K562 (cell line): ENCODE data around the gene ACOX2. TPM values are rescaled to one million over a fixed set of nuclear protein-coding genes. Genes with fewer than 3 reads are reported as not detected.
A peak's percentile ranks its signal among the peaks of the same experiment; 100 is the strongest.

ENCODE experiments used
- ATAC-seq: fragments of 200-7000 bp; cut with Tn5 transposase; 3 replicates; pipeline ENCODE4 v1.9.1; 2020; ENCODE audit warnings: moderate library complexity
- BruUV-seq: library from RNA; stranded (reverse); fragments of 400-500 nt; replicated peaks from 2 replicates; lab custom pipeline; 2021; lab: Mats Ljungman, UMichigan
- CTCF ChIA-PET: fragments of 300-600 bp; formaldehyde crosslinking; extraction: SDS; loops from one replicate; lab custom pipeline; 2021; ENCODE audit warnings: low intra/inter-chr PET ratio; lab: Yijun Ruan, JAX
- POLR2A ChIA-PET: fragments of 300-600, 350-650 bp; sonication (Branson Sonifier 250); formaldehyde crosslinking; extraction: SDS; loops from one replicate; lab custom pipeline; 2021; ENCODE audit warnings: antibody characterized with exemption, inconsistent platforms; lab: Yijun Ruan, JAX
- DNase-seq, 4 experiments: peaks; one replicate each; pipeline versions ENCODE4 v3.0.0 to v3.0.0-alpha.2; 2011 to 2018; ENCODE audit warnings: low spot score in 3 of 4, mixed read lengths in 3 of 4; ENCODE audit errors: extremely low read depth in 1 of 4
- FAIRE-seq: peaks from 2 replicates; lab custom pipeline; 2011; peaks lifted over from hg19 to GRCh38; lab: Jason Lieb, UNC
- H2AFZ ChIP-seq: 2 replicates; pipeline ENCODE4 v1.6.0; 2011; ENCODE audit warnings: low read depth, low read length, control low read depth, inconsistent platforms
- H3K27ac ChIP-seq: fragments of 200-600 bp; 3 replicates; pipeline ENCODE4 v1.8.0; 2011; ENCODE audit warnings: low read depth, mild to moderate bottlenecking, control low read depth, inconsistent platforms, low read length, moderate library complexity, mixed read lengths; ENCODE audit errors: extremely low read depth
- H3K27me3 ChIP-seq, 2 experiments: fragments of 300-600 bp in 1 of 2; 2 replicates in 1 of 2; 3 replicates in 1 of 2; pipeline versions ENCODE4 v1.6.0 to v1.8.0; 2011; ENCODE audit warnings: inconsistent platforms in 2 of 2, low read length in 2 of 2, mild to moderate bottlenecking in 1 of 2, mixed read lengths in 1 of 2, moderate library complexity in 1 of 2; ENCODE audit not compliant: control insufficient read depth in 2 of 2, insufficient read depth in 2 of 2
- H3K36me3 ChIP-seq: fragments of 300-600 bp; 3 replicates; pipeline ENCODE4 v1.8.0; 2011; ENCODE audit warnings: mild to moderate bottlenecking, low read length, inconsistent platforms; ENCODE audit not compliant: control insufficient read depth, insufficient read depth
- H3K4me1 ChIP-seq, 2 experiments: fragments of 200-600 bp in 1 of 2; replicated peaks in 1 of 2; 2 replicates in 1 of 2; 3 replicates in 1 of 2; pipeline versions ENCODE4 v1.5.1 to v1.8.0; 2011; ENCODE audit warnings: inconsistent platforms in 2 of 2, low read length in 2 of 2, mild to moderate bottlenecking in 1 of 2, mixed read lengths in 1 of 2, moderate library complexity in 1 of 2; ENCODE audit not compliant: control insufficient read depth in 2 of 2, insufficient read depth in 2 of 2
- H3K4me2 ChIP-seq: 2 replicates; pipeline ENCODE4 v1.6.1; 2011; ENCODE audit warnings: low read length, control low read depth, inconsistent platforms, mixed read lengths; ENCODE audit not compliant: insufficient read depth
- H3K4me3 ChIP-seq: fragments of 200-600 bp; sonication (generic), shearing (Covaris generic); 2 replicates; pipeline ENCODE4 v1.5.1; 2016; ENCODE audit warnings: control low read depth, inconsistent platforms
- H3K79me2 ChIP-seq: fragments of 200-600 bp; 3 replicates; pipeline ENCODE4 v1.8.0; 2011; ENCODE audit warnings: low read length, inconsistent platforms; ENCODE audit not compliant: control insufficient read depth, insufficient read depth
- H3K9ac ChIP-seq, 2 experiments: 2 replicates each; pipeline versions ENCODE4 v1.6.0 to v1.6.1; 2011; ENCODE audit warnings: low read depth in 2 of 2, low read length in 2 of 2, control low read depth in 1 of 2, inconsistent platforms in 1 of 2, mild to moderate bottlenecking in 1 of 2, mixed read lengths in 1 of 2; ENCODE audit not compliant: insufficient read depth in 1 of 2
- H3K9me1 ChIP-seq: one replicate; pipeline ENCODE4 v1.6.0; 2011; ENCODE audit warnings: inconsistent platforms, mild to moderate bottlenecking, low read length, moderate library complexity; ENCODE audit not compliant: control insufficient read depth, insufficient read depth
- H3K9me3 ChIP-seq: replicated peaks from 2 replicates; pipeline ENCODE4 v1.5.1; 2011; ENCODE audit warnings: low read depth, low read length, inconsistent platforms; ENCODE audit not compliant: control insufficient read depth, insufficient read depth
- H4K20me1 ChIP-seq: replicated peaks from 2 replicates; pipeline ENCODE4 v1.6.1; 2011; ENCODE audit warnings: low read length, inconsistent platforms, mixed read lengths; ENCODE audit not compliant: control insufficient read depth, insufficient read depth
- NFE2L1 ChIP-seq: fragments of 450-650 bp; IDR thresholded peaks from 2 replicates; pipeline ENCODE4 v1.6.1; 2016; ENCODE audit warnings: missing genetic modification characterization, low read depth, mild to moderate bottlenecking, missing compliant biosample characterization, moderate library complexity, borderline replicate concordance
- SREBF1 ChIP-seq: fragments of 150-350 bp; IDR thresholded peaks from 2 replicates; pipeline ENCODE4 v1.6.1; 2014; ENCODE audit warnings: antibody characterized with exemption, low read depth, low read length, borderline replicate concordance
- ZNF766 ChIP-seq: fragments of 200-800 bp; sonication (Bioruptor generic); conservative IDR thresholded peaks from 2 replicates; pipeline ENCODE4 v1.6.1; 2016; ENCODE audit warnings: missing genetic modification characterization, missing compliant biosample characterization
- WGBS: fragments of 100-300 bp; shearing (Covaris generic); methylation state at CpG from one replicate; pipeline ENCODE4 v1.1.6; 2016; ENCODE audit warnings: low coverage, mixed read lengths; ENCODE audit not compliant: insufficient coverage; ENCODE audit errors: missing lambda C conversion rate; 5-methylcytosine and 5-hydroxymethylcytosine counted together
- in situ Hi-C: fragments of 300-500 bp; cut with MboI; formaldehyde crosslinking; loops from 4 replicates; pipeline ENCODE4 v1.15.0; 2018; ENCODE audit warnings: inconsistent platforms, mixed read lengths
- intact Hi-C: fragments of 100-400 bp; cut with micrococcal nuclease; formaldehyde crosslinking; loops from 2 replicates; pipeline ENCODE4 v1.14.2; 2022
- polyA plus RNA-seq, 8 experiments: library from polyadenylated mRNA; depleted of rRNA in 4 of 8; stranded (reverse) in 5 of 8; unstranded in 3 of 8; fragments of >200 nt; fragmentation: Nextera tagmentation in 2 of 8; fragmentation: Illumina TruSeq in 1 of 8; extraction: Ambion mirVana in 2 of 8; extraction: Trizol in 1 of 8; gene quantifications; 2 replicates each; pipeline versions ENCODE4 v1.2.1 to v1.2.3, GENCODE V29; 2011 to 2014; ENCODE audit warnings: inconsistent platforms in 1 of 8, missing spikeins in 1 of 8
- total RNA-seq, 7 experiments: library from RNA; depleted of rRNA in 6 of 7; stranded (reverse); fragments of >200 nt in 6 of 7; fragmentation: Illumina TruSeq in 2 of 7; extraction: Trizol in 2 of 7; gene quantifications; 2 replicates each; pipeline versions ENCODE4 v1.2.1 to v1.2.3, GENCODE V29; 2011 to 2021; ENCODE audit warnings: low replicate concordance in 1 of 7
- TF ChIP-seq, protein P1 (sequence below): fragments of 250-450 bp; sonication (Bioruptor Pico); IDR thresholded peaks from 2 replicates; pipeline ENCODE4 v1.9.0; 2021; ENCODE audit warnings: mild to moderate bottlenecking
- TF ChIP-seq, protein P2 (sequence below): fragments of 250-450 bp; sonication (Bioruptor Pico); IDR thresholded peaks from 2 replicates; pipeline ENCODE4 v1.4.0; 2020; ENCODE audit warnings: mild to moderate bottlenecking, moderate library complexity, borderline replicate concordance

Gene ACOX2
- total and polyA plus RNA-seq, 9 of the 15 experiments (the other 6 are each of a cell fraction or from before 2014, with no cell fraction given) = 0.15 TPM; not detected in 8

DNA sequence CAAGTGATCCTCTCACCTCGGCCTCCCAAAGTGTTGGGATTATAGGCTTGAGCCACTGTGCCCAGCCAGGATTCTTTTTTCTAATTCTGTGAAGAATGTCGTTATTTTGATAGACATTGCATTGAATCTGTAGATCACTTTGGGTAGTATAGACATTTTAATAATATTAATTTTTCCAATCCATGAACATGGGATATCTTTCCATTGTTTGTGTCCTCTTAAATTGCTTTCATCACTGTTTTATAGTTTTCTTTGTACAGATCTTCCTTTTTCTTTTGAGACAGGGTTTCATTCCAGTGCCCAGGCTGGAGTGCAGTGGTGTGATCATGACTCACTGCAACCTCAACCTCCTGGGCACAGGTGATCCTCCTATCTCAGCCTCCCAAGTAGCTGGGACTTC is 56.7 kb downstream of the ACOX2 start (continued):
- TF ChIP-seq, protein P1, sequence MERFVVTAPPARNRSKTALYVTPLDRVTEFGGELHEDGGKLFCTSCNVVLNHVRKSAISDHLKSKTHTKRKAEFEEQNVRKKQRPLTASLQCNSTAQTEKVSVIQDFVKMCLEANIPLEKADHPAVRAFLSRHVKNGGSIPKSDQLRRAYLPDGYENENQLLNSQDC = no peak
- no peak for TF ChIP-seq SREBF1
- TF ChIP-seq, protein P2, sequence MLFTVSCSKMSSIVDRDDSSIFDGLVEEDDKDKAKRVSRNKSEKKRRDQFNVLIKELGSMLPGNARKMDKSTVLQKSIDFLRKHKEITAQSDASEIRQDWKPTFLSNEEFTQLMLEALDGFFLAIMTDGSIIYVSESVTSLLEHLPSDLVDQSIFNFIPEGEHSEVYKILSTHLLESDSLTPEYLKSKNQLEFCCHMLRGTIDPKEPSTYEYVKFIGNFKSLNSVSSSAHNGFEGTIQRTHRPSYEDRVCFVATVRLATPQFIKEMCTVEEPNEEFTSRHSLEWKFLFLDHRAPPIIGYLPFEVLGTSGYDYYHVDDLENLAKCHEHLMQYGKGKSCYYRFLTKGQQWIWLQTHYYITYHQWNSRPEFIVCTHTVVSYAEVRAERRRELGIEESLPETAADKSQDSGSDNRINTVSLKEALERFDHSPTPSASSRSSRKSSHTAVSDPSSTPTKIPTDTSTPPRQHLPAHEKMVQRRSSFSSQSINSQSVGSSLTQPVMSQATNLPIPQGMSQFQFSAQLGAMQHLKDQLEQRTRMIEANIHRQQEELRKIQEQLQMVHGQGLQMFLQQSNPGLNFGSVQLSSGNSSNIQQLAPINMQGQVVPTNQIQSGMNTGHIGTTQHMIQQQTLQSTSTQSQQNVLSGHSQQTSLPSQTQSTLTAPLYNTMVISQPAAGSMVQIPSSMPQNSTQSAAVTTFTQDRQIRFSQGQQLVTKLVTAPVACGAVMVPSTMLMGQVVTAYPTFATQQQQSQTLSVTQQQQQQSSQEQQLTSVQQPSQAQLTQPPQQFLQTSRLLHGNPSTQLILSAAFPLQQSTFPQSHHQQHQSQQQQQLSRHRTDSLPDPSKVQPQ = no peak
- TF ChIP-seq, all 486 proteins: peak for 0

DNA sequence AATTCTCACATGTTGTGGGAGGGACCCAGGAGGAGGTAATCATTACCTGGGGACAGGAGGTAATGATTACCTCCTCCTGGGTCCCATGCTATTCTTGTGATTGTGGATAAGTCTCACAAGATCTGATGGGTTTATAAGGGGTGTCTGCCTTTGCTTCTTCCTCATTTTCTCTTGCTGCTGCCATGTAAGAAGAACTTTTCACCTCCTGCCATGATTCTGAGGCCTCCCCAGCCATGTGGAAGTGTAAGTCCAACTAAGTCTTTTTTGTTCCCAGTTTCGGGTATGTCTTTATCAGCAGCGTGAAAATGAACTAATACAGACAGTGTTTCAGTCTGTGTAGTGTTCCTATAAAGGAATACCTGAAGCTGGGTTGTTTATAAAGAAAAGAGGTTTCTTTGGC is 58.2 kb downstream of the ACOX2 start:
- Histone ChIP-seq H3K27ac (no peak overlapping the region), H3K27me3 (no peaks in the 10 kb centered on the region), H2AFZ (no peak overlapping the region), H3K9ac (no peak overlapping the region), H3K4me2 (no peak overlapping the region), H4K20me1 (no peaks in the 10 kb centered on the region), H3K79me2 (no peaks in the 10 kb centered on the region), H3K36me3 (no peaks in the 10 kb centered on the region), H3K4me3 (no peak overlapping the region), H3K9me1 (no peaks in the 10 kb centered on the region), H3K9me3 (no peaks in the 10 kb centered on the region), H3K4me1 (no peaks in the 10 kb centered on the region; a peak in 1 of 5 replicates)
- 0% methylated on average over 1 of the region's 2 CpGs for WGBS
- FAIRE-seq (no peak), DNase-seq (no peak), ATAC-seq (no peak)
- BruUV-seq = no TSS peak
- in situ Hi-C loops (no loop called here), intact Hi-C loops (no loop called here)
- no peak for TF ChIP-seq NFE2L1 (tag)
- peak; percentile 83; the same call in 1 of the 2 replicates for TF ChIP-seq ZNF766 (CRISPR knock-in tag)
- ChIA-PET CTCF (no interaction called here), POLR2A (no interaction called here)
